Stimulated activated naive B cell treated with anti-CD40 and anti-IgM and Interleukin-4, amounts not matched to agents 10 μg/mL and 1 μg/mL and 100 μg/mL, for 72 hours (primary cell): ENCODE results near the gene PKN3.
A peak's percentile ranks its signal among the peaks of the same experiment; 100 is the strongest.
"Not testable (repeated sequence)": the region's sequence is repeated elsewhere in the genome, so short reads cannot be mapped to it uniquely, and the experiment has no call there.

Experiments used
- ATAC-seq, 2 donors: fragments of 150-1000 bp; cut with Tn5 transposase; replicated peaks; 2 replicates each; pipeline ENCODE4 v1.10.0; 2021; ENCODE audit warnings: moderate library complexity in 1 of 2
- DNase-seq: peaks from one replicate; pipeline ENCODE4 v3.0.0; 2021
- H3K27ac Mint-ChIP-seq: one replicate; pipeline ENCODE4 v1.8.0; 2022; ENCODE audit warnings: mild to moderate bottlenecking, mixed read lengths
- H3K27me3 Mint-ChIP-seq, 2 donors: one replicate each; pipeline ENCODE4 v1.8.0; 2022; ENCODE audit warnings: mixed read lengths in 2 of 2
- H3K36me3 Mint-ChIP-seq, 2 donors: one replicate each; pipeline ENCODE4 v1.8.0; 2022; ENCODE audit warnings: mixed read lengths in 2 of 2, mild to moderate bottlenecking in 1 of 2
- H3K4me1 Mint-ChIP-seq, 2 donors: one replicate each; pipeline ENCODE4 v1.8.0; 2022; ENCODE audit warnings: mixed read lengths in 2 of 2, mild to moderate bottlenecking in 1 of 2
- H3K4me3 Mint-ChIP-seq, 2 donors: one replicate each; pipeline ENCODE4 v1.8.0; 2022; ENCODE audit warnings: mild to moderate bottlenecking in 2 of 2, mixed read lengths in 2 of 2, moderate library complexity in 1 of 2
- H3K9me3 Mint-ChIP-seq, 2 donors: one replicate each; pipeline ENCODE4 v1.8.0; 2022; ENCODE audit warnings: mixed read lengths in 2 of 2, mild to moderate bottlenecking in 1 of 2

PKN3 gene

DNA sequence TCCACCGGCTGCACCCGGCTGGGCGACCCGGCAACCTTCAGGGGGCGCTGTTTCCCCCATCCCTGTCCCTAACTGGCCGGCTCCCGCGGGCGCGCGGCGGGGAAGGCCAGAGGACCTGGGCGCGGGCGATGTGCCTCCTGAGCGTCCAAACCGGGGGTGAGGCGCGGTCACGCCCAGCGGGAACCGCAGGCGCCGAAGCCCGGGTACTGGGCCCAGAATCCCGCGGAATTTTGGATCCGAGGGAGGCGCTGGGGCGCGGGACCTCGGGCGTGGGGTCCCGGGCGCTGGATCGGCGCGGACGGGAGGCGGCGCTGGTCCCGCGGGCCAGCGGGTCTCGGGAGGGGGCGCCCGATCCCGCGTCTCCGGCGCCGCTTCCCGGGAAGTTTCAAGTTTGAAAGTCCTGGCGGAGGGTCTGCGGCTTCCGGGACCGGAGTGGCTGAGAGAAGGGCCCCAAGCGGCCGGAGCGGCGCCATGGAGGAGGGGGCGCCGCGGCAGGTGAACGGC, at the start of gene PKN3:
Gene PKN3 (plus strand): TSS at position 59 of the 504 bp plus-strand sequence. CDS start 413 bp downstream, at position 472.
- ATAC-seq (peak; percentile 90), DNase-seq (peak; percentile 84)
- H3K27me3 Mint-ChIP-seq = no peaks in the 10 kb centered on the region
- no peaks in the 10 kb centered on the region for H3K9me3 Mint-ChIP-seq
- H3K4me3 Mint-ChIP-seq = peak within 1 kb of the TSS; percentile 89 to 91
- H3K36me3 Mint-ChIP-seq = peaks cover 2 to 6% of the 10 kb centered on the region in 2 donors
- H3K4me1 Mint-ChIP-seq = peaks cover 15 to 21% of the 10 kb centered on the region in 2 donors
- peak within 1 kb of the TSS; percentile 81 for H3K27ac Mint-ChIP-seq

DNA sequence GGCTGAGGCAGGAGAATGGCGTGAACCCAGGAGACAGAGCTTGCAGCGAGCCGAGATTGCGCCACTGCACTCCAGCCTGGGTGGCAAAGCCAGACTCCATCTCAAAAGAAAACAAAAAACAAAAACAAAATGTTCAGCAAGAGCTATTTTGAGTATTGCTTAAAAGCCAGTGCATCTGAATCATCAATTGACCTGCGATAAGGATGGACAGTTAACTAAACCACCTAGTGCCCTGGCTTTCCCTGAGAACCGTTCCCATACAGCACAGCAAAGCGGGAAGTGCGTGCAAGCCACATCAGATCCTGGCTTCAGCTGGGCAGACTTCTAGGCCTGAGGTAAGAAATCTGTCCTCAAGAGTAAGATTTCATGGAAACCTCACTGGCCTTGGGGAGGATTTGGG, 48.4 kb upstream of the PKN3 start:
- no peak overlapping the region for H3K4me3 Mint-ChIP-seq
- H3K4me1 Mint-ChIP-seq = peaks cover 8 to 15% of the 10 kb centered on the region in 2 donors
- no peaks in the 10 kb centered on the region for H3K27me3 Mint-ChIP-seq
- no peaks in the 10 kb centered on the region for H3K9me3 Mint-ChIP-seq
- no peak for DNase-seq
- peaks cover 5 to 8% of the 10 kb centered on the region in 2 donors for H3K36me3 Mint-ChIP-seq
- no peak for ATAC-seq
- no peak overlapping the region for H3K27ac Mint-ChIP-seq

DNA sequence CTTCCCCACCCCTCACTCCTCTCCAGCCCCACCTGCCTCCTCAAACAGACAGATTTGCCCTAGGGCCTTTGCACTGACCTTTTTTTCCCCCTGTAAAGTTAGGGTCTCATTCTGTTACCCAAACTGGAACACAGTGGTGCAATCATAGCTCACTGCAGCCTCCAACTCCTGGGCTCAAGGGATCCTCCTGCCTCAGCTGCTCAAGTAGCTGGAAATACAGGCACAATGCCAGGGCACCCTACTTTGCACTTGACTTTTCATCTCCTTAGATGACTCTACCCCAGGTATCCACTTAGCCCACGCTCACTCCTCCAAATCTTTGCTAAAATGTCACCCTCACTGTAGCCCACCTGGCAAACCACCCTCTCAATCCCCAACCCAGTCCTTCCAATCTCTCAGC, 47.8 kb upstream of the PKN3 start:
- H3K36me3 Mint-ChIP-seq = peaks cover 5 to 8% of the 10 kb centered on the region in 2 donors
- H3K9me3 Mint-ChIP-seq = no peaks in the 10 kb centered on the region
- no peaks in the 10 kb centered on the region for H3K27me3 Mint-ChIP-seq
- peaks cover 8 to 15% of the 10 kb centered on the region in 2 donors for H3K4me1 Mint-ChIP-seq
- no peak overlapping the region for H3K4me3 Mint-ChIP-seq
- DNase-seq (no peak), ATAC-seq (no peak)
- peak overlapping the region; percentile 43 for H3K27ac Mint-ChIP-seq

DNA sequence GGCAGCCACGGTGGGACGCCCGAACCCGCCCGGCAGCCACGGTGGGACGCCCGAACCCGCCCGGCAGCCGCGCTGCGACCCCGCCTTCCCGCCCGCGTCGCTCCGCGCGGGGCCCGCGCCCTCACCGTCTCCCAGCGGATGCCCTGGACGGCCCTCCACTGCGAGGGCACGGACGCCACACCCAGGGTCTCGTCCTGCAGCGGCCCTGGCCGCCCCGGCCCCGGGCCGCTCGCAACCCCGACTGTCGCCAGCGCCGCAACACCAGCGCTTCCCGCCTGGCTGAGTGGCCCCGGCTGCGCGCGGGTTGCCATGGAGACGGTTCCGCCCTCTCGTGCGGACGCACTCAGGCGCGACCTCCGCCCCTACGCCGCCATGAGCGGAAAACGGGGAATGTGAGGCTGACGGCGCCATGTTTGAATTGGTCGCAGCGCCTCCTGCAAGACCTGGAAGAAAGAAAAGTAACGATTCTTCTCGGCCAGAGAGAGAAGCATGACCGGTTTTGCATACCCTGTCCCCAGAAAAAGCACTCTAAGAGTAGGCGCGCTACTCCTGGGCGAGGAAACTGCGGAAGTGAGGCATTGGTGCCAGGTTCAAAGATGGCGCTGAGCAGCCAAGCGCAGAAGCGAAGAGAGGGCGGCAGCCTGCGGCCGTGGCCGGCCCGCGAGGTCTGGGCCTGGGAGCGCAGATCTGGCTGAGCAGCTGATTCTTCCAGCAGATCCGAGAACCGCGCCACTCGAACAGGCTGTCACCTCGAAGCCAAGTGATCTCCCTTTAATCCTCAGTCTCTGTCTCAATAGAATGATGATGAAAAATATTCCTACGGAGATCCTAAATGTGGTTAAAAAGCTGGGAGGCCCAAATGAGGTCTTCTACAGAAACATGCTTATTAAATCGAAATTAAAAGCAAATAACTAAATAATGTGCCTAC, 45.6 kb upstream of the PKN3 start, which contains the start of gene DYNC2I2:
Gene DYNC2I2 (minus strand): TSS at position 432 of the 928 bp plus-strand sequence. CDS start 121 bp downstream, at position 311.
- Mint-ChIP-seq H3K27ac (peak within 1 kb of the TSS; percentile 100), H3K27me3 (no peaks in the 10 kb centered on the region), H3K4me3 (peak within 1 kb of the TSS; percentile 90 to 93), H3K9me3 (no peaks in the 10 kb centered on the region), H3K36me3 (peaks cover 0 to 8% of the 10 kb centered on the region in 2 donors), H3K4me1 (peaks cover 8 to 15% of the 10 kb centered on the region in 2 donors)
- ATAC-seq (peak; percentile 81 to 82), DNase-seq (peak; percentile 71)

DNA sequence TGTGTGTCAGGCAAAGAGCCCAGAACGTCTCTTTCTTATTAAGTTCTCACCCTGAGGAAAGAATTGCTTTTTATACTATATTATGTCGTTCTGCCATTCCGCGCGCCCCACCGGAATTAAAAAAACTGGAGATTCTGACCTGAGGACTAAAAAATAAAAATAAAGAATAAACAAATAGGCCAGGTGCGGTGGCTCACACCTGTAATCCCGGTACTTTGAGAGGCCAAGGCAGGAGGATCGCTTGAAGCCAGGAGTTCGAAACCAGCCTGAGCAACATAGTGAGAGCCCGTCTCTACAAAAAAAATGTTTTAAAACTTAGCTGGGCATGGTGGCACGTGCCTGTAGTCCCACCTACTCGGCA, 45.0 kb upstream of the PKN3 start:
- no peaks in the 10 kb centered on the region for H3K27me3 Mint-ChIP-seq
- DNase-seq = no peak

DNA sequence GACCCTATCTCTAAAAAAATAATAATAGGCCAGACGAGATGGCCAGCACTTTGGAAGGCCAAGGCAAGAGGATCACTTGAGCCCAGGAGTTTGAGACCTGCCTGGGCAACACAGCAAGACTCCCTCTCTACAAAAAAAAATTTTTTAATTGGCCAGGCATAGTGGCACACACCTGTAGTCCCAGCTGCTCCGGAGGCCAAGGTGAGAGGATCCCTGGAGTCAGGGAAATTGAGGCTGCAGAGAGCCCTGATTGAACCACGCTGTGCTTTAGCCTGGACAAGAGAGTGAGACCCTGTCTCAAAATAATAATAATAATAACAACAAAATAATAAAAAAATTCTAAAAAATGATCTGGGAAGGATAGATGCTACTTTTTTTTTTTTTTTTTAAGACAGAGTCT, 44.5 kb upstream of the PKN3 start:
- Mint-ChIP-seq H3K4me1 (peaks cover 8 to 16% of the 10 kb centered on the region in 2 donors), H3K36me3 (peaks cover 0 to 8% of the 10 kb centered on the region in 2 donors), H3K9me3 (no peaks in the 10 kb centered on the region), H3K27me3 (no peaks in the 10 kb centered on the region), H3K27ac (no peak overlapping the region), H3K4me3 (no peak overlapping the region)
- DNase-seq (no peak), ATAC-seq (no peak)

More for the DNA sequence above, 45.0 kb upstream of the PKN3 start:
- H3K27ac Mint-ChIP-seq = peak overlapping the region; percentile 100
- peaks cover 0 to 8% of the 10 kb centered on the region in 2 donors for H3K36me3 Mint-ChIP-seq
- H3K4me1 Mint-ChIP-seq = peaks cover 8 to 15% of the 10 kb centered on the region in 2 donors
- H3K4me3 Mint-ChIP-seq = peak overlapping the region; percentile 90 to 93
- no peaks in the 10 kb centered on the region for H3K9me3 Mint-ChIP-seq
- no peak for ATAC-seq

DNA sequence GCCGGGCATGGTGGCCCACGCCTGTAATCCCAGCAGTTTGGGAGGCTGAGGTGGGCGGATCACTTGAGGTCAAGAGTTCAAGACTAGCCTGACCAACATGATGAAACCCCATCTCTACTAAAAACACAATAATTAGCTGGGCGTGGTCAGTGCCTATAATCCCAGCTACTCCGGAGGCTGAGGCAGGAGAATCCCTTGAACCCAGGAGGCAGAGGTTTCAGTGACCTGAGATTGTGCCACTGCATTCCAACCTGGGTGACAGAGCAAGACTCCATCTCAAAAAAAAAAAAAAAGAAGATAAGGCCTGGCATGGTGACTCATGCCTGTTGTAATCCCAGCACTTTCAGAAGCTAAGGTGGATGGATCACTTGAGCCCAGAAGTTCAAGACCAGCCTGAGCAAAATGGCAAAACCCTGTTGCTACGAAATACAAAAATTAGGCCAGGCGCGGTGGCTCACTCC, 35.8 kb upstream of the PKN3 start:
- not testable (repeated sequence) for ATAC-seq, H3K4me3 Mint-ChIP-seq, H3K4me1 Mint-ChIP-seq, DNase-seq, H3K9me3 Mint-ChIP-seq, H3K36me3 Mint-ChIP-seq, H3K27me3 Mint-ChIP-seq, H3K27ac Mint-ChIP-seq

DNA sequence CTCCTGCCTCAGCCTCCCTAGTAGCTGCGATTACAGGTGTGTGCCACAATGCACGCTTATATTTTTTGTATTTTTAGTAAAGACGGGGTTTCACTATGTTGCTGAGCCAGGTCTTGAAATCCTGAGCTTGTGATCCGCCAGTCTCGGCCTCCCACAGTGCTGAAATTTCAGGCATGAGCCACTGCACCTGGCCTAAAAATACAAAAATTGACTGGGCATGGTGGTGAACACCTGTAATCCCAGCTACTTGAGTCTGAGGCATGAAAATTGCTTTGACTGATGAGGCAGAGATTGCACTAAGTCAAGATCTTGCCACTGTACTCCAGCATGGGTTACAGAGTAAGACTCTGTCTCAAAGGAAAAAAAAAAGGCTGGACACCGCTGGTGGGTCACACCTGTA, 32.5 kb upstream of the PKN3 start:
- H3K27me3 Mint-ChIP-seq = no peaks in the 10 kb centered on the region
- H3K4me3 Mint-ChIP-seq = no peak overlapping the region
- peaks cover 8 to 12% of the 10 kb centered on the region in 2 donors for H3K36me3 Mint-ChIP-seq
- DNase-seq (no peak), ATAC-seq (no peak)
- peaks cover 0 to 2% of the 10 kb centered on the region in 2 donors for H3K4me1 Mint-ChIP-seq
- no peak overlapping the region for H3K27ac Mint-ChIP-seq
- no peaks in the 10 kb centered on the region for H3K9me3 Mint-ChIP-seq

DNA sequence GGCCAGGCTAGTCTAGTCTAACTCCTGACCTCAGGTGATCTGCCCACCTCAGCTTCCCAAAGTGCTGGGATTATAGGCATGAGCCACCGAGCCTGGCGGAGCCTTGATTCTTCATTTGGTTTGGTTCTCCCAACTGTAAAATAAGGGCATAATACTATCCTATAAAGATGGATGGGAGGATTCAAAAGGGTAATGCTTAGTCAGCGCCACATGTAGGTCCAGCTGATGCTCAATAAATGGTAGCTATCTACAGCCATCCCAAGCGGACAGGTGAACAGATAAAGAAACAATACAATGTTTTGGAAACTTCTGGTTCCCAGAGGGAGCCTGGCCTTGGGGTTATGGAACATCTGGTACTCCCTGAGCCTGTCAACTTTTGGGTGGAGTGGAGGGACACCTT, 26.9 kb upstream of the PKN3 start:
- DNase-seq (no peak), ATAC-seq (no peak)
- no peaks in the 10 kb centered on the region for H3K9me3 Mint-ChIP-seq
- H3K36me3 Mint-ChIP-seq = peaks cover 11 to 15% of the 10 kb centered on the region in 2 donors
- H3K4me3 Mint-ChIP-seq = no peak overlapping the region
- no peaks in the 10 kb centered on the region for H3K27me3 Mint-ChIP-seq
- peaks cover 0 to 7% of the 10 kb centered on the region in 2 donors for H3K4me1 Mint-ChIP-seq
- peak overlapping the region; percentile 59 for H3K27ac Mint-ChIP-seq

DNA sequence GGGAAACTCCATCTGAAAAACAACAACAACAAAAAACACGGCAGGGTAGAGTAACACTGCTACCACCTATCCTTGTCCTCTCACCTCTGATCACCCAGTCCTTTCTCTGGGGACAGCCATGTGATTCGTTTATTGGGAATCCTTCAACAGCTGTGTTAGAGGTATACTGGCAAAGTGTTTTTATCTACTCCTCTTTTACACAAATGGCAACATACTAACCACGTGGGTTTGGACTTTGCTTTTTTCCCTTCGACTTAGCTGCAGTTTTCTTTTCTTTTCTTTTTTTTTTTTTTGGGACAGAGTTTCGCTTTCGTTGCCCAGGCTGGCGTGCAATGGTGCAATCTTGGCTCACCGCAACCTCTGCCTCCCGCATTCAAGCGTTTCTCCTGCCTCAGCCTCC, 24.5 kb upstream of the PKN3 start:
- peaks cover 18 to 21% of the 10 kb centered on the region in 2 donors for H3K36me3 Mint-ChIP-seq
- ATAC-seq (no peak), DNase-seq (no peak)
- no peak overlapping the region for H3K4me3 Mint-ChIP-seq
- H3K9me3 Mint-ChIP-seq = no peaks in the 10 kb centered on the region
- peaks cover 11 to 17% of the 10 kb centered on the region in 2 donors for H3K4me1 Mint-ChIP-seq
- H3K27ac Mint-ChIP-seq = no peak overlapping the region
- no peaks in the 10 kb centered on the region for H3K27me3 Mint-ChIP-seq

DNA sequence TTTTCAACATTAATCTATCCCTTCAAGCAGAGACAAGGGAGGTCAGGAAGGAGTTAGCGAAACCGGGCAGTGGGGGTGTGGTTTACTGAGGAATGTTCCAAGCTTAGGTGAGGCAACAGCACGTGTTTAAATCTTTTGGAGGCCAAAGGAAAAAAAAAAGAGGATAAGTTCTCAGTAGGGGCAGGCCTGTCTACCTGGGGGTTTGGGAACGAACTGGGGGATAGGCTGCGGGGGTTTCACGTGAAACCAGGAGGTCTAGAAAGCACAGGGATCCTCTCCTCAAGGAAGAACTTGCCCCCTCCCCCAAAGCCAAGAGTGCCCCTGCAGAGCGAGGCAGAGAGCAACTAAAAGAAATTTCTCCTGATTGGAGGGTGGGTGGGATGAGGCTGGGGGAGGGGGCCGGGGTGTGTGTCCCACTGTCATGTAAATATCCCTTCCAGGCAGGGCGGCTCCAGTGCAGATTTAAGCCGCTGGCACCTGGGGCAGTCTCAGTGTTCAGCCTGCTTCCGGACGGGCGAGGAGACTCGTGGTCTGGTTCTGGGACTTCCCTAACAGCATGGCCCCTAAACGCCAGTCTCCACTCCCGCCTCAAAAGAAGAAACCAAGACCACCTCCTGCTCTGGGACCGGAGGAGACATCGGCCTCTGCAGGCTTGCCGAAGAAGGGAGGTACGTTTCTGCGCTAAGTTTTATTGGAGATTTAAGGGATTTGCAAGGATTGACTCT, 18.8 kb upstream of the PKN3 start:
- peak overlapping the region; percentile 93 to 94 for H3K4me3 Mint-ChIP-seq
- H3K27me3 Mint-ChIP-seq = no peaks in the 10 kb centered on the region
- no peaks in the 10 kb centered on the region for H3K9me3 Mint-ChIP-seq
- peaks cover 29 to 63% of the 10 kb centered on the region in 2 donors for H3K4me1 Mint-ChIP-seq
- DNase-seq (peak; percentile 66), ATAC-seq (peak; percentile 66 to 69)
- H3K36me3 Mint-ChIP-seq = peaks cover 21 to 38% of the 10 kb centered on the region in 2 donors
- peak overlapping the region; percentile 97 for H3K27ac Mint-ChIP-seq

DNA sequence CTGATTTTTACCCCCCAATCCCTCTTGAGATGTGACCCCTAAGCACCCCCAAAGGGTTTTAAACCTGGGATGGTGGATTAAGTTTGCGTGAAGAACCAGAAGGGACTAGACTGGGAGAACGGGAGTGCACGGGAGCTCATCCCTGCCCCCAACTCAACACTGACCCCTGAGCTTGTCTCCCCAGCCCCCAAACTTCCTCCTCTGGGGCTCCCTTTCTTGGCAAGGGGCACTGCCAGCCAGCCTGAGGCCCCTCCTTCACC, 18.3 kb upstream of the PKN3 start:
- DNase-seq (no peak), ATAC-seq (peak; percentile 1)
- H3K36me3 Mint-ChIP-seq = peaks cover 21 to 38% of the 10 kb centered on the region in 2 donors
- H3K27me3 Mint-ChIP-seq = no peaks in the 10 kb centered on the region
- H3K4me1 Mint-ChIP-seq = peaks cover 29 to 64% of the 10 kb centered on the region in 2 donors
- no peaks in the 10 kb centered on the region for H3K9me3 Mint-ChIP-seq
- H3K27ac Mint-ChIP-seq = peak overlapping the region; percentile 97
- peak overlapping the region; percentile 93 to 94 for H3K4me3 Mint-ChIP-seq

DNA sequence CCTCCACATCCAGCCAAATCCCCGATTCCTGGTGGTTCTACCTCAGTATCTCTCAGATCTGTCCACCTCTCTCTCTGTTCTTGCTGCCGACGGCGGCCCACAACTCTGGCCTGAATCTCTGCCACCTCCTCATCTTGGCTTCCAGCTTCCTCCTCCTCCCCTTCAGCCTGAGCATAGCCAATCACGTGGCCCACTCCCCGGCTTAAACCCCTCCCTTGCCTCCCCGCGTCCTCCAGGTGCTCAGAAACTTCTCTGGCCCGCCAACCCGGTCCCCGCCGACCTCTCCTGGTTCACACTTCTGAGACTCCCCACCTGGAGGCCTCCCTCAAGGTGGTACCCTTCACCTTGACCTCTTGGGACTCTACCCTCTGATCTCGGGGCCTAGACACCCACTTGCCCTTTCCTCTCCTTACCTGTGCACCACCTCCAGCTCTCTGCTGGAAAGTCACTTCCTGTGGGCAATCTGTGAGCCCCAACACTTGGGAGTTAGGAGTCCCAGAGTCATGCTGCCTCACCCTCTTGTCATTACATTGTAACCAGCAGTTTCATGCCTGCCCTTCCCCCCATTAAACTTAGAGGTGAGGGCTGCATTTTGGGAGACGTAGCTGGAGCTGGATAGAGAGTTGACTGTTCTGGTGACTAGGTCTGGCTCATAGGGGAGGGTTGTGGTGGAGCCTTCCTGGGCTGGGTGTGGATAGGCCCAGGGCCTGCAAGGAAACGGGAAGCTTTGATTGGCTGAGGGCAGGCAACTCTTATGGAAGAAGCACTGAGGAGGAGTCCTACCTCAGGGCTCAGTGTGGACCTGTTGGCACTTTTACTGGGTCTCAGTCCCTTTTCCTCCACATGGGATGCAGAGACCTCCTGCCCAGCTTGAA, 17.7 kb upstream of the PKN3 start:
- Mint-ChIP-seq H3K27ac (peak overlapping the region; percentile 97), H3K9me3 (no peaks in the 10 kb centered on the region), H3K4me1 (peaks cover 29 to 64% of the 10 kb centered on the region in 2 donors), H3K36me3 (peaks cover 21 to 38% of the 10 kb centered on the region in 2 donors), H3K4me3 (peak overlapping the region; percentile 93 to 94), H3K27me3 (no peaks in the 10 kb centered on the region)
- DNase-seq (peak; percentile 78), ATAC-seq (peak; percentile 63 to 66)
